HCT116 (cell line): Measurements from ENCODE around the gene GNG7. TPM values are rescaled to one million over a fixed set of nuclear protein-coding genes. Genes with fewer than 3 reads are reported as not detected.

ENCODE experiments used
- ATAC-seq: fragments of 200-7000 bp; cut with Tn5 transposase; 2 replicates; pipeline ENCODE4 v1.9.1; 2020; ENCODE audit warnings: mild to moderate bottlenecking, moderate library complexity
- BruUV-seq: library from RNA; stranded (reverse); fragments of 400-500 nt; replicated peaks from 2 replicates; lab custom pipeline; 2021; lab: Mats Ljungman, UMichigan
- CTCF ChIA-PET: fragments of 300-600 bp; sonication (Branson Sonifier 250); formaldehyde crosslinking; loops from one replicate; lab custom pipeline; 2021; ENCODE audit warnings: antibody characterized with exemption; lab: Charles Lee
- POLR2A ChIA-PET: fragments of 300-600, 350-600 bp; sonication (Branson Sonifier 250); formaldehyde crosslinking; loops from one replicate; lab custom pipeline; 2021; ENCODE audit warnings: antibody characterized with exemption; lab: Charles Lee
- RAD21 ChIA-PET, 2 experiments: fragments of 300-600 bp; sonication (Branson Sonifier 250); formaldehyde crosslinking; loops; one replicate each; lab custom pipeline; 2023; ENCODE audit warnings: low total read pairs in 2 of 2; ENCODE audit not compliant: uncharacterized antibody in 2 of 2, unreplicated experiment in 2 of 2, low non-redundant PET in 1 of 2; lab: Charles Lee
- DNase-seq: peaks from one replicate; pipeline ENCODE4 v3.0.0-alpha.2; 2010; ENCODE audit warnings: low read depth, low spot score
- H2AFZ ChIP-seq: fragments of 200-600 bp; shearing (Covaris generic), sonication (generic); 2 replicates; pipeline ENCODE4 v1.6.1; 2017; ENCODE audit warnings: low read depth, mixed run types, mixed read lengths, antibody characterized with exemption, low read length; ENCODE audit not compliant: poor library complexity, severe bottlenecking
- H3K27ac ChIP-seq: 2 replicates; pipeline ENCODE4 v1.5.1; 2012; ENCODE audit warnings: low read depth, low read length
- H3K27me3 ChIP-seq: fragments of 200-600 bp; sonication (generic); 2 replicates; pipeline ENCODE4 v1.6.1; 2016; ENCODE audit warnings: mixed run types, low read length, mixed read lengths; ENCODE audit not compliant: insufficient read depth
- H3K36me3 ChIP-seq, 2 experiments: fragments of 200-500 bp in 1 of 2; fragments of 200-600 bp in 1 of 2; sonication (Bioruptor generic) in 1 of 2; sonication (generic) in 1 of 2; 2 replicates each; pipeline versions ENCODE4 v1.5.1 to v1.6.1; 2014 to 2016; ENCODE audit warnings: low read length in 2 of 2, inconsistent platforms in 1 of 2, mixed read lengths in 1 of 2, mixed run types in 1 of 2; ENCODE audit not compliant: insufficient read depth in 2 of 2, control insufficient read depth in 1 of 2
- H3K4me1 ChIP-seq, 2 experiments: fragments of 200-600 bp in 1 of 2; sonication (generic) in 1 of 2; 2 replicates each; pipeline versions ENCODE4 v1.5.1 to v1.6.1; 2012 to 2017; ENCODE audit warnings: low read length in 2 of 2, inconsistent platforms in 1 of 2, mild to moderate bottlenecking in 1 of 2, mixed read lengths in 1 of 2, mixed run types in 1 of 2, moderate library complexity in 1 of 2; ENCODE audit not compliant: insufficient read depth in 2 of 2, control insufficient read depth in 1 of 2
- H3K4me2 ChIP-seq: fragments of 200-600 bp; sonication (generic); 2 replicates; pipeline ENCODE4 v1.6.1; 2017; ENCODE audit warnings: mixed run types, low read length, mixed read lengths
- H3K4me3 ChIP-seq, 2 experiments: fragments of 200-600 bp in 1 of 2; sonication (generic) in 1 of 2; replicated peaks in 1 of 2; 2 replicates each; pipeline ENCODE4 v1.5.1; 2011 to 2016; ENCODE audit warnings: low read length in 2 of 2, control low read depth in 1 of 2, low read depth in 1 of 2, mild to moderate bottlenecking in 1 of 2, mixed read lengths in 1 of 2, mixed run types in 1 of 2
- H3K79me2 ChIP-seq: fragments of 200-600 bp; sonication (generic); 2 replicates; pipeline ENCODE4 v1.6.1; 2017; ENCODE audit warnings: mild to moderate bottlenecking, mixed run types, low read length, moderate library complexity, mixed read lengths; ENCODE audit not compliant: insufficient read depth
- H3K9ac ChIP-seq: fragments of 200-600 bp; sonication (generic); 2 replicates; pipeline ENCODE4 v1.6.1; 2016; ENCODE audit warnings: low read length, mixed read lengths
- H3K9me2 ChIP-seq: fragments of 200-600 bp; sonication (generic), shearing (Covaris generic); 2 replicates; pipeline ENCODE4 v1.6.1; 2017; ENCODE audit warnings: mixed run types, mild to moderate bottlenecking, moderate library complexity; ENCODE audit not compliant: insufficient read depth
- H3K9me3 ChIP-seq, 2 experiments: fragments of 200-500 bp in 1 of 2; fragments of 200-600 bp in 1 of 2; sonication (Bioruptor generic) in 1 of 2; sonication (generic) in 1 of 2; 2 replicates each; pipeline ENCODE4 v1.6.1; 2014 to 2017; ENCODE audit warnings: low read length in 2 of 2, mixed read lengths in 2 of 2, inconsistent platforms in 1 of 2, low read depth in 1 of 2, mild to moderate bottlenecking in 1 of 2, mixed run types in 1 of 2, moderate library complexity in 1 of 2; ENCODE audit not compliant: control insufficient read depth in 1 of 2, insufficient read depth in 1 of 2
- H4K20me1 ChIP-seq: fragments of 200-600 bp; sonication (generic), shearing (Covaris generic); 2 replicates; pipeline ENCODE4 v1.6.1; 2017; ENCODE audit warnings: mixed run types, mild to moderate bottlenecking, moderate library complexity; ENCODE audit not compliant: insufficient read depth
- ELF1 ChIP-seq: IDR thresholded peaks from 2 replicates; pipeline ENCODE4 v1.6.1; 2012; ENCODE audit warnings: low read depth, borderline replicate concordance
- EZH2 ChIP-seq: fragments of 200-600 bp; sonication (generic); IDR thresholded peaks from 2 replicates; pipeline ENCODE4 v1.6.1; 2017; ENCODE audit warnings: antibody characterized with exemption, mixed run types
- EZH2phosphoT487 ChIP-seq: fragments of 200-600 bp; IDR thresholded peaks from 2 replicates; pipeline ENCODE4 v1.6.1; 2018; ENCODE audit warnings: antibody characterized with exemption, borderline replicate concordance
- FOSL1 ChIP-seq: IDR thresholded peaks from 2 replicates; pipeline ENCODE4 v1.6.1; 2012; ENCODE audit warnings: low read depth
- JUND ChIP-seq: IDR thresholded peaks from 2 replicates; pipeline ENCODE4 v1.6.1; 2012
- POLR2A ChIP-seq: IDR thresholded peaks from 2 replicates; pipeline ENCODE4 v1.7.0; 2011; ENCODE audit warnings: borderline replicate concordance; ENCODE audit not compliant: insufficient read depth, insufficient read length; ENCODE audit errors: extremely low read depth
- POLR2AphosphoS5 ChIP-seq: IDR thresholded peaks from 2 replicates; pipeline ENCODE4 v1.6.1; 2011; ENCODE audit warnings: mild to moderate bottlenecking, low read depth, low read length, moderate library complexity
- RAD21 ChIP-seq: IDR thresholded peaks from 2 replicates; pipeline ENCODE4 v1.6.1; 2012; ENCODE audit warnings: low read depth, mild to moderate bottlenecking
- SIN3A ChIP-seq: IDR thresholded peaks from 2 replicates; pipeline ENCODE4 v1.6.1; 2012; ENCODE audit warnings: low read depth
- SP1 ChIP-seq: IDR thresholded peaks from 2 replicates; pipeline ENCODE4 v1.6.1; 2012; ENCODE audit warnings: low read depth
- TCF7L2 ChIP-seq: IDR thresholded peaks from 2 replicates; pipeline ENCODE4 v1.7.0; 2011; ENCODE audit warnings: borderline replicate concordance, inconsistent platforms; ENCODE audit not compliant: insufficient read depth, insufficient read length; ENCODE audit errors: extremely low read depth
- YY1 ChIP-seq: IDR thresholded peaks from 2 replicates; pipeline ENCODE4 v1.6.1; 2011; ENCODE audit warnings: low read length, low read depth, moderate library complexity, mild to moderate bottlenecking; ENCODE audit not compliant: insufficient replicate concordance; ENCODE audit errors: extremely low read depth
- ZFX ChIP-seq: fragments of 450-650 bp; IDR thresholded peaks from 2 replicates; pipeline ENCODE4 v1.6.1; 2017
- intact Hi-C: fragments of 100-400 bp; cut with micrococcal nuclease; formaldehyde crosslinking; loops from 2 replicates; pipeline ENCODE4 v1.10.0; 2022
- total RNA-seq: library from RNA; stranded (reverse); gene quantifications from one replicate; pipeline ENCODE4 v1.2.1, GENCODE V29; 2021; ENCODE audit not compliant: unreplicated experiment
- TF ChIP-seq, protein P1 (sequence below), 3 experiments: fragments of 200-600 bp in 1 of 3; sonication (generic) in 1 of 3; IDR thresholded peaks in 2 of 3; conservative IDR thresholded peaks in 1 of 3; 2 replicates each; pipeline ENCODE4 v1.5.1; 2012 to 2017; ENCODE audit warnings: low read depth in 2 of 3, low read length in 2 of 3, antibody characterized with exemption in 1 of 3, borderline replicate concordance in 1 of 3, control low read depth in 1 of 3, mild to moderate bottlenecking in 1 of 3, mixed read lengths in 1 of 3, mixed run types in 1 of 3, moderate library complexity in 1 of 3; ENCODE audit not compliant: insufficient read depth in 1 of 3

GNG7 gene
- total RNA-seq, 1 experiment from 2014 or later, result 11.3 TPM

DNA sequence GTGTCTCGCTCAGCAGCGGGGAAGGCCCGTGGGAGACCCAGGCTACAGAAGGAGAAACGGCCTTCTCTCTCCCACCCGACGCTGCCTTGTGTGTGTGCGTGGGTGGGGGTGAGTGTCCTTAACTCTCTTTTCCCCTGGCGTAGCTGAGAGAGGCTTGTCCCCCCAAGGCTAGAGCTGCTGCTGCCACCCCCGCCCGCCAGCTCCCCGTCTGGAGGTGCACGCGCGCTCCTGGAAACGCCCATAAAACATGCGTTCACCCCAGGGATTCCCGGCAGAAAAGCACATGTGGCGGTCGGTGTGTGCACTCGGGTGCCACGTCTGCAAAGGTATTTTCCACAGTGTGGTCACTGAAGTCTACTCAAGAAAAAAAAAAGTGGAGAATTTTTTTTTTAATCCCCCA, 190.5 kb downstream of the GNG7 start:
- intact Hi-C loops, result no loop called here
- H3K4me2 ChIP-seq, result no peak overlapping the region
- H4K20me1 ChIP-seq, result no peaks in the 10 kb centered on the region
- no peaks in the 10 kb centered on the region for H3K36me3 ChIP-seq
- ATAC-seq (no peak), DNase-seq (no peak)
- no peak overlapping the region for H3K4me3 ChIP-seq
- H2AFZ ChIP-seq, result no peak overlapping the region
- H3K9me3 ChIP-seq, result no peaks in the 10 kb centered on the region
- H3K27ac ChIP-seq, result no peak overlapping the region
- H3K4me1 ChIP-seq, result peaks cover 12 to 31% of the 10 kb centered on the region in 2 experiments
- ChIA-PET RAD21 (no interaction called here), CTCF (interaction anchor here (1.0 kb wide), 1 partner anchor 12 kb away, joined by 3 read pairs; no protein-coding TSS in a partner anchor), POLR2A (interaction anchor here (6.0 kb wide), 1 partner anchor 36 kb away, joined by 29 read pairs; the partner anchor contains the start of gene GADD45B)
- H3K27me3 ChIP-seq, result no peaks in the 10 kb centered on the region
- H3K79me2 ChIP-seq, result no peaks in the 10 kb centered on the region
- BruUV-seq, result no TSS peak
- H3K9ac ChIP-seq, result no peak overlapping the region
- TF ChIP-seq SIN3A (no peak), ZFX (no peak), SP1 (no peak), POLR2AphosphoS5 (no peak), YY1 (no peak), RAD21 (no peak), EZH2 (no peak), EZH2phosphoT487 (no peak), ELF1 (no peak), TCF7L2 (no peak), POLR2A (no peak), FOSL1 (no peak), JUND (no peak)
- TF ChIP-seq, protein P1, sequence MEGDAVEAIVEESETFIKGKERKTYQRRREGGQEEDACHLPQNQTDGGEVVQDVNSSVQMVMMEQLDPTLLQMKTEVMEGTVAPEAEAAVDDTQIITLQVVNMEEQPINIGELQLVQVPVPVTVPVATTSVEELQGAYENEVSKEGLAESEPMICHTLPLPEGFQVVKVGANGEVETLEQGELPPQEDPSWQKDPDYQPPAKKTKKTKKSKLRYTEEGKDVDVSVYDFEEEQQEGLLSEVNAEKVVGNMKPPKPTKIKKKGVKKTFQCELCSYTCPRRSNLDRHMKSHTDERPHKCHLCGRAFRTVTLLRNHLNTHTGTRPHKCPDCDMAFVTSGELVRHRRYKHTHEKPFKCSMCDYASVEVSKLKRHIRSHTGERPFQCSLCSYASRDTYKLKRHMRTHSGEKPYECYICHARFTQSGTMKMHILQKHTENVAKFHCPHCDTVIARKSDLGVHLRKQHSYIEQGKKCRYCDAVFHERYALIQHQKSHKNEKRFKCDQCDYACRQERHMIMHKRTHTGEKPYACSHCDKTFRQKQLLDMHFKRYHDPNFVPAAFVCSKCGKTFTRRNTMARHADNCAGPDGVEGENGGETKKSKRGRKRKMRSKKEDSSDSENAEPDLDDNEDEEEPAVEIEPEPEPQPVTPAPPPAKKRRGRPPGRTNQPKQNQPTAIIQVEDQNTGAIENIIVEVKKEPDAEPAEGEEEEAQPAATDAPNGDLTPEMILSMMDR (IDR thresholded peaks at IDR 0.05 in 2 of 3, conservative IDR thresholded peaks at IDR 0.05 in 1 of 3; ENCODE audit: borderline replicate concordance in 1 of 3, insufficient read depth in 1 of 3, low read depth in 2 of 3, low read length in 2 of 3), result no peak
- no peaks in the 10 kb centered on the region for H3K9me2 ChIP-seq
